ENCODE data around the gene MIEF2. TPM values are rescaled to one million over a fixed set of nuclear protein-coding genes. Genes with fewer than 3 reads are reported as not detected.

The MIEF2 gene
- total RNA-seq, 1 experiment from 2014 or later: 29.6 TPM

DNA sequence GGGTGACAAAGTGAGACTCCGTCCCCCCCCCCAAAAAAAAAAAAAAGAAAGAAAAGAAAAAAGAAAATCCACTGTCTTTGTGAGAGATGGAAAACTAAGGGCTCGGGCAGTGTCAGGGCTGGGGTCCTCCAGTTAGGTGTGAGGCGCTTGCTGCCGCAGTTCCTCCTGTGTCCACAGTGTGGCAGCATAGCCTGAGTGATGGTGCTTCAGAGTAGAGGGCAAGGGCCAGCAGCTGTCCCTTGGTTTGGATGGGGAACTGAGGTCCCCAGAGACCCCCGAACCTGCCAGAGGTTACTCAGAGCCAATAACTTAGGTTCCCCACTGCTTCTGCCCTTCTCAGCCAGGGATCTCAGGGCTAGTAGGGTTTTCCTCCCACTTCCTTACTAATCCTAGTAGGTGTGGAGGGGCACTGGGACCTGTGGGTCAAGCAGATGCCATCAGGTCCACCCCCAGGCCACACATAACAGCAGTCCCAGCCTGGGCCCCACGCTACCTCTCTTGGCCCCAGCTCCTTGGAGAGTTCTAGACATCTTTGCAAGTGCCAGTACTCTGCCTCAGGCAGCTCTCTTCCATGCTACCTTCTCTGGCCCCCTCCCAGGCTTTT lies 42.9 kb upstream of the MIEF2 start:
- H3K27me3 ChIP-seq (ENCODE audit: insufficient read depth, low read depth): no peaks in the 10 kb centered on the region
- H3K9me3 ChIP-seq (ENCODE audit: insufficient read depth, low read depth): no peaks in the 10 kb centered on the region
- no peaks in the 10 kb centered on the region for H3K9me2 ChIP-seq (ENCODE audit: insufficient read depth)
- no peak overlapping the region for H3K4me2 ChIP-seq
- no peak for TF ChIP-seq EZH2 (IDR thresholded peaks at IDR 0.05; ENCODE audit: low read depth)
- TF ChIP-seq, protein P1, sequence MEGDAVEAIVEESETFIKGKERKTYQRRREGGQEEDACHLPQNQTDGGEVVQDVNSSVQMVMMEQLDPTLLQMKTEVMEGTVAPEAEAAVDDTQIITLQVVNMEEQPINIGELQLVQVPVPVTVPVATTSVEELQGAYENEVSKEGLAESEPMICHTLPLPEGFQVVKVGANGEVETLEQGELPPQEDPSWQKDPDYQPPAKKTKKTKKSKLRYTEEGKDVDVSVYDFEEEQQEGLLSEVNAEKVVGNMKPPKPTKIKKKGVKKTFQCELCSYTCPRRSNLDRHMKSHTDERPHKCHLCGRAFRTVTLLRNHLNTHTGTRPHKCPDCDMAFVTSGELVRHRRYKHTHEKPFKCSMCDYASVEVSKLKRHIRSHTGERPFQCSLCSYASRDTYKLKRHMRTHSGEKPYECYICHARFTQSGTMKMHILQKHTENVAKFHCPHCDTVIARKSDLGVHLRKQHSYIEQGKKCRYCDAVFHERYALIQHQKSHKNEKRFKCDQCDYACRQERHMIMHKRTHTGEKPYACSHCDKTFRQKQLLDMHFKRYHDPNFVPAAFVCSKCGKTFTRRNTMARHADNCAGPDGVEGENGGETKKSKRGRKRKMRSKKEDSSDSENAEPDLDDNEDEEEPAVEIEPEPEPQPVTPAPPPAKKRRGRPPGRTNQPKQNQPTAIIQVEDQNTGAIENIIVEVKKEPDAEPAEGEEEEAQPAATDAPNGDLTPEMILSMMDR (conservative IDR thresholded peaks at IDR 0.05): peak; percentile 98
- H4K20me1 ChIP-seq (ENCODE audit: insufficient read depth): no peaks in the 10 kb centered on the region
- BruUV-seq (replicated peaks): no TSS peak
- peaks cover 19% of the 10 kb centered on the region for H3F3A ChIP-seq (ENCODE audit: insufficient read depth, low read depth)
- no peaks in the 10 kb centered on the region for H3K79me2 ChIP-seq (ENCODE audit: low read depth)
- peak in 1 of 2 experiments; percentile 83 for DNase-seq
- ChIA-PET POLR2A (ENCODE audit: unreplicated experiment) (no interaction called here), CTCF (interaction anchor here (2.1 kb wide), 1 partner anchor 18 kb away, joined by 6 read pairs; no protein-coding TSS in a partner anchor)
- no peak overlapping the region for H3K27ac ChIP-seq
- intact Hi-C loops (cut with micrococcal nuclease; ENCODE audit: unreplicated experiment): loop anchor here (1.0 kb wide), 1 partner anchor 76 kb away; no protein-coding TSS in a partner anchor
- no peak overlapping the region for H2AFZ ChIP-seq
- peaks cover 22% of the 10 kb centered on the region for H3K4me1 ChIP-seq (replicated peaks; ENCODE audit: insufficient read depth)
- H3K4me3 ChIP-seq: no peak overlapping the region
- no peaks in the 10 kb centered on the region for H3K36me3 ChIP-seq (ENCODE audit: low read depth)

- ChIA-PET POLR2A (ENCODE audit: unreplicated experiment) (interaction anchor here (0.6 kb wide), 1 partner anchor 78 kb away, joined by 3 read pairs; no protein-coding TSS in a partner anchor), CTCF (interaction anchor here (0.7 to 2.1 kb wide), 2 partner anchors 17 to 103 kb away, joined by 5 to 6 read pairs; no protein-coding TSS in a partner anchor)
- DNase-seq: no peak
- intact Hi-C loops (cut with micrococcal nuclease; ENCODE audit: unreplicated experiment): loop anchor here (1.0 kb wide), 1 partner anchor 78 kb away; no protein-coding TSS in a partner anchor
- no peaks in the 10 kb centered on the region for H3K36me3 ChIP-seq (ENCODE audit: low read depth)
- no peak overlapping the region for H3K4me3 ChIP-seq
- H3K79me2 ChIP-seq (ENCODE audit: low read depth): no peaks in the 10 kb centered on the region
- peaks cover 19% of the 10 kb centered on the region for H3F3A ChIP-seq (ENCODE audit: insufficient read depth, low read depth)
- peaks cover 22% of the 10 kb centered on the region for H3K4me1 ChIP-seq (replicated peaks; ENCODE audit: insufficient read depth)
- no peak overlapping the region for H2AFZ ChIP-seq
- H3K4me2 ChIP-seq: peak overlapping the region; percentile 17; the same call in 1 of the 2 replicates
- no peak overlapping the region for H3K27ac ChIP-seq
- no peaks in the 10 kb centered on the region for H3K27me3 ChIP-seq (ENCODE audit: insufficient read depth, low read depth)
- TF ChIP-seq, protein P1 (conservative IDR thresholded peaks at IDR 0.05): no peak
- TF ChIP-seq EZH2 (IDR thresholded peaks at IDR 0.05; ENCODE audit: low read depth): no peak
- H3K9me2 ChIP-seq (ENCODE audit: insufficient read depth): no peaks in the 10 kb centered on the region
- no TSS peak for BruUV-seq (replicated peaks)
- H3K9me3 ChIP-seq (ENCODE audit: insufficient read depth, low read depth): no peaks in the 10 kb centered on the region
- H4K20me1 ChIP-seq (ENCODE audit: insufficient read depth): no peaks in the 10 kb centered on the region
Observed at GRCh38 chr17:18218756-18219415, 41.6 kb upstream of the MIEF2 start.

GRCh38 chr17:18224053-18224386 lies 36.4 kb upstream of the MIEF2 start:
- no peak for DNase-seq
- TF ChIP-seq, protein P1 (conservative IDR thresholded peaks at IDR 0.05): no peak
- TF ChIP-seq EZH2 (IDR thresholded peaks at IDR 0.05; ENCODE audit: low read depth): no peak
- no peak overlapping the region for H3K4me2 ChIP-seq
- H3K4me1 ChIP-seq (replicated peaks; ENCODE audit: insufficient read depth): peaks cover 28% of the 10 kb centered on the region
- no peaks in the 10 kb centered on the region for H4K20me1 ChIP-seq (ENCODE audit: insufficient read depth)
- no peak overlapping the region for H2AFZ ChIP-seq
- H3K9me3 ChIP-seq (ENCODE audit: insufficient read depth, low read depth): no peaks in the 10 kb centered on the region
- intact Hi-C loops (cut with micrococcal nuclease; ENCODE audit: unreplicated experiment): loop anchor here (10.0 kb wide), 1 partner anchor 91 kb away; the partner anchor contains the start of genes SMCR8 and TOP3A
- ChIA-PET CTCF (no interaction called here), POLR2A (ENCODE audit: unreplicated experiment) (interaction anchor here (0.6 to 0.9 kb wide), 2 partner anchors 12 to 18 kb away, joined by 3 to 6 read pairs; no protein-coding TSS in a partner anchor)
- BruUV-seq (replicated peaks): no TSS peak
- H3K27ac ChIP-seq: no peak overlapping the region
- peaks cover 13% of the 10 kb centered on the region for H3K79me2 ChIP-seq (ENCODE audit: low read depth)
- no peaks in the 10 kb centered on the region for H3K9me2 ChIP-seq (ENCODE audit: insufficient read depth)
- no peaks in the 10 kb centered on the region for H3K27me3 ChIP-seq (ENCODE audit: insufficient read depth, low read depth)
- no peak overlapping the region for H3K4me3 ChIP-seq
- H3K36me3 ChIP-seq (ENCODE audit: low read depth): no peaks in the 10 kb centered on the region
- peaks cover 5% of the 10 kb centered on the region; the same call in 1 of the 2 replicates for H3F3A ChIP-seq (ENCODE audit: insufficient read depth, low read depth)
